ENCODE results near the gene TMEM253.

Gene TMEM253

GRCh38 chr14:21100931-21101330, at the start of gene TMEM253:
TSS of gene TMEM253 (plus strand) at chr14:21101066. CDS start at chr14:21101344, 278 bp downstream.
- H3K9ac ChIP-seq (ENCODE audit: low read depth, low read length), result no peak within 1 kb of the TSS
- H3K9me3 ChIP-seq (ENCODE audit: control insufficient read depth, insufficient read depth, low read length), result no peaks in the 10 kb centered on the region
- peaks cover 20% of the 10 kb centered on the region for H3K4me1 ChIP-seq (ENCODE audit: insufficient read depth, low read length)
- no peaks in the 10 kb centered on the region for H3K36me3 ChIP-seq (ENCODE audit: insufficient read depth, low read length)

GRCh38 chr14:21053184-21054122, 47.4 kb upstream of the TMEM253 start:
- no peaks in the 10 kb centered on the region for H3K4me1 ChIP-seq (ENCODE audit: insufficient read depth, low read length)
- H3K36me3 ChIP-seq (ENCODE audit: insufficient read depth, low read length), result no peaks in the 10 kb centered on the region
- no peak overlapping the region for H3K9ac ChIP-seq (ENCODE audit: low read depth, low read length)
- no peaks in the 10 kb centered on the region for H3K9me3 ChIP-seq (ENCODE audit: control insufficient read depth, insufficient read depth, low read length)

GRCh38 chr14:21054123-21054767, 46.6 kb upstream of the TMEM253 start:
- H3K4me1 ChIP-seq (ENCODE audit: insufficient read depth, low read length), result no peaks in the 10 kb centered on the region
- no peaks in the 10 kb centered on the region for H3K9me3 ChIP-seq (ENCODE audit: control insufficient read depth, insufficient read depth, low read length)
- no peaks in the 10 kb centered on the region for H3K36me3 ChIP-seq (ENCODE audit: insufficient read depth, low read length)
- no peak overlapping the region for H3K9ac ChIP-seq (ENCODE audit: low read depth, low read length)

GRCh38 chr14:21054768-21055145, 46.1 kb upstream of the TMEM253 start:
- no peaks in the 10 kb centered on the region for H3K4me1 ChIP-seq (ENCODE audit: insufficient read depth, low read length)
- H3K9ac ChIP-seq (ENCODE audit: low read depth, low read length), result no peak overlapping the region
- H3K36me3 ChIP-seq (ENCODE audit: insufficient read depth, low read length), result no peaks in the 10 kb centered on the region
- H3K9me3 ChIP-seq (ENCODE audit: control insufficient read depth, insufficient read depth, low read length), result no peaks in the 10 kb centered on the region

- Histone ChIP-seq H3K9me3 (ENCODE audit: control insufficient read depth, insufficient read depth, low read length) (no peaks in the 10 kb centered on the region), H3K36me3 (ENCODE audit: insufficient read depth, low read length) (no peaks in the 10 kb centered on the region), H3K9ac (ENCODE audit: low read depth, low read length) (no peak overlapping the region), H3K4me1 (ENCODE audit: insufficient read depth, low read length) (no peaks in the 10 kb centered on the region)
These were observed 45.3 kb upstream of the TMEM253 start for GRCh38 chr14:21055432-21056117.

- Histone ChIP-seq H3K9me3 (ENCODE audit: control insufficient read depth, insufficient read depth, low read length) (no peaks in the 10 kb centered on the region), H3K4me1 (ENCODE audit: insufficient read depth, low read length) (no peaks in the 10 kb centered on the region), H3K36me3 (ENCODE audit: insufficient read depth, low read length) (no peaks in the 10 kb centered on the region), H3K9ac (ENCODE audit: low read depth, low read length) (no peak overlapping the region)
These were observed 44.2 kb upstream of the TMEM253 start for GRCh38 chr14:21056520-21057163.

- Histone ChIP-seq H3K9ac (ENCODE audit: low read depth, low read length) (no peak within 1 kb of the TSS), H3K4me1 (ENCODE audit: insufficient read depth, low read length) (no peaks in the 10 kb centered on the region), H3K9me3 (ENCODE audit: control insufficient read depth, insufficient read depth, low read length) (no peaks in the 10 kb centered on the region), H3K36me3 (ENCODE audit: insufficient read depth, low read length) (no peaks in the 10 kb centered on the region)
These were observed 42.8 kb upstream of the TMEM253 start, which contains the start of gene RNASE8 for GRCh38 chr14:21057803-21058675. TSS of gene RNASE8 (plus strand) at chr14:21057822. CDS start at chr14:21057893, 71 bp downstream.

- Histone ChIP-seq H3K9me3 (ENCODE audit: control insufficient read depth, insufficient read depth, low read length) (no peaks in the 10 kb centered on the region), H3K9ac (ENCODE audit: low read depth, low read length) (no peak overlapping the region), H3K4me1 (ENCODE audit: insufficient read depth, low read length) (peaks cover 4% of the 10 kb centered on the region; the same call in 1 of the 2 replicates)
These were observed 42.0 kb upstream of the TMEM253 start for GRCh38 chr14:21058903-21059302.

GRCh38 chr14:21059842-21060613, 40.8 kb upstream of the TMEM253 start:
- H3K4me1 ChIP-seq (ENCODE audit: insufficient read depth, low read length), result peaks cover 4% of the 10 kb centered on the region; the same call in 1 of the 2 replicates
- no peaks in the 10 kb centered on the region for H3K9me3 ChIP-seq (ENCODE audit: control insufficient read depth, insufficient read depth, low read length)
- no peaks in the 10 kb centered on the region for H3K36me3 ChIP-seq (ENCODE audit: insufficient read depth, low read length)
- no peak overlapping the region for H3K9ac ChIP-seq (ENCODE audit: low read depth, low read length)

More at GRCh38 chr14:21058903-21059302, 42.0 kb upstream of the TMEM253 start:
- H3K36me3 ChIP-seq (ENCODE audit: insufficient read depth, low read length), result no peaks in the 10 kb centered on the region

GRCh38 chr14:21060614-21061346, 40.1 kb upstream of the TMEM253 start:
- no peak overlapping the region for H3K9ac ChIP-seq (ENCODE audit: low read depth, low read length)
- peaks cover 4% of the 10 kb centered on the region; the same call in 1 of the 2 replicates for H3K4me1 ChIP-seq (ENCODE audit: insufficient read depth, low read length)
- no peaks in the 10 kb centered on the region for H3K36me3 ChIP-seq (ENCODE audit: insufficient read depth, low read length)
- H3K9me3 ChIP-seq (ENCODE audit: control insufficient read depth, insufficient read depth, low read length), result no peaks in the 10 kb centered on the region

- H3K4me1 ChIP-seq (ENCODE audit: insufficient read depth, low read length), result peaks cover 4% of the 10 kb centered on the region; the same call in 1 of the 2 replicates
- no peaks in the 10 kb centered on the region for H3K36me3 ChIP-seq (ENCODE audit: insufficient read depth, low read length)
These were observed 39.6 kb upstream of the TMEM253 start for GRCh38 chr14:21061347-21061668.

GRCh38 chr14:21063479-21063878, 37.4 kb upstream of the TMEM253 start:
- Histone ChIP-seq H3K36me3 (ENCODE audit: insufficient read depth, low read length) (no peaks in the 10 kb centered on the region), H3K9me3 (ENCODE audit: control insufficient read depth, insufficient read depth, low read length) (no peaks in the 10 kb centered on the region), H3K4me1 (ENCODE audit: insufficient read depth, low read length) (peaks cover 4% of the 10 kb centered on the region; the same call in 1 of the 2 replicates), H3K9ac (ENCODE audit: low read depth, low read length) (no peak overlapping the region)

More at GRCh38 chr14:21061347-21061668, 39.6 kb upstream of the TMEM253 start:
- no peaks in the 10 kb centered on the region for H3K9me3 ChIP-seq (ENCODE audit: control insufficient read depth, insufficient read depth, low read length)
- no peak overlapping the region for H3K9ac ChIP-seq (ENCODE audit: low read depth, low read length)

All from ES-I3 (cell line).